Urothelium cell line (cell line): ENCODE results near the gene LRCH1.

Experiments used
- DNase-seq: peaks from one replicate; pipeline ENCODE4 v3.0.0; 2011; ENCODE audit warnings: low spot score, mixed read lengths
- FAIRE-seq: peaks from 2 replicates; lab custom pipeline; 2011; peaks lifted over from hg19 to GRCh38; lab: Jason Lieb, UNC

The LRCH1 gene

GRCh38 chr13:46775385-46776107 is 222.6 kb downstream of the LRCH1 start:
- FAIRE-seq (no peak), DNase-seq (no peak)

DNA sequence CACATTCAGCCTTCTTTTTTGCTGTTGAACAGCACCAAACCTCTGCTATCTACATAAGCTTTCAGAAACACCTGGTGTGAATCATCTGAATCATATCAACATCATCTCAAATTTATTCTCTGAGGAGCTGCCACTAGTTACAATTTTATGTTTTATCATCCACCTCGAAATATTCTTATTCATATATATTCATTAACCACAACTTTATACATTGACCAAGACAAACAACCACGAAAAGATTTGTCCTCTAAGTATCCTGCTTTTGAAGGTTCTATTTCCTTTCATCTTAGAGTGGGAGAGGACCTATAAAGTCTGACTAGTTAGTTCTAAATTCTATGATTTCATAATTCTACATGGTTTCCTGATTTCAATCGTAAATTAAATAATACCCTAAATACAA is 225.1 kb downstream of the LRCH1 start:
- FAIRE-seq = no peak

GRCh38 chr13:46778890-46779289 is 225.9 kb downstream of the LRCH1 start:
- no peak for DNase-seq
- no peak for FAIRE-seq

More for the DNA sequence above, 225.1 kb downstream of the LRCH1 start:
- no peak for DNase-seq

DNA sequence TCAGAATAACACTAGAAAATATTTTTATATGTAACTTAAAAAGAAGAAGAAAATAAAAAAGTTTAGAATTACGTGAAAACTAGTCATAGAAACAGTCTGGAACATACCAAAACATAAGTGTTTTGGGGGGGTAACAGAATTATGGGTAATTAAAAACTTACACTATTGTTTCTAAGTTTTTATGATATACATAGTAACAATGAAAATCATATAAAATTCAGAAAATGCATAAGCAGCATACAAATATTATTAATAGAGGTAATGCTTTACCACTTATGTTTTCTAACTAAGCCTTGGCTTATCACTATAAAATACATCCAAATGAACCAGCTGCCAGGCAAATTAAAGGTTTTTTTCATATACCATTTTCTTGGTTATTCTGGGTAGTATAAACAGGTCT is 229.1 kb downstream of the LRCH1 start:
- no peak for DNase-seq
- no peak for FAIRE-seq

GRCh38 chr13:46782691-46783090 is 229.7 kb downstream of the LRCH1 start:
- FAIRE-seq (no peak), DNase-seq (no peak)

- no peak for FAIRE-seq
These were observed 230.5 kb downstream of the LRCH1 start for GRCh38 chr13:46783504-46783903.

GRCh38 chr13:46795321-46795720 is 242.4 kb downstream of the LRCH1 start:
- DNase-seq (no peak), FAIRE-seq (no peak)

More at GRCh38 chr13:46783504-46783903, 230.5 kb downstream of the LRCH1 start:
- DNase-seq = no peak

DNA sequence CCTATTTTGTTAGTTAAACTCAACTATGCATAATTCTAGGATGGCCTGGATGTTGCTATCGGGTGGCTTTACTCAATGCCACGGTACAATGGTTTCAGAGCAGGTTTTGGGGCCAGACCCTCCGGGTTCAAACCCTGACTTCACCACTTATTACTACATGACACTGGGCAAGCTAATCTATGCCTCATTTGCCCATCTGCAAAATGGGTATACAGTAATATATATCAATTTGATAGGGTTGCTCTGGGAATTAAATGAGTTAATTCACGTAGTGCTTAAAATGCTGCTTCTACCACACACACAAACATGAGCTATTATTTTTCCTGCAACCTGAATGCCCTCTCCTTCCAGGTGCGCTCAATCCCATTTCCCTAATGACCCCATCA is 243.2 kb downstream of the LRCH1 start:
- no peak for DNase-seq
- FAIRE-seq = no peak

- DNase-seq = peak; percentile 88
- FAIRE-seq = no peak
These were observed 243.8 kb downstream of the LRCH1 start, which contains the start of gene ESD for GRCh38 chr13:46796515-46797474. TSS of gene ESD (minus strand) at chr13:46797161. CDS start at chr13:46791413, 5,748 bp downstream.

DNA sequence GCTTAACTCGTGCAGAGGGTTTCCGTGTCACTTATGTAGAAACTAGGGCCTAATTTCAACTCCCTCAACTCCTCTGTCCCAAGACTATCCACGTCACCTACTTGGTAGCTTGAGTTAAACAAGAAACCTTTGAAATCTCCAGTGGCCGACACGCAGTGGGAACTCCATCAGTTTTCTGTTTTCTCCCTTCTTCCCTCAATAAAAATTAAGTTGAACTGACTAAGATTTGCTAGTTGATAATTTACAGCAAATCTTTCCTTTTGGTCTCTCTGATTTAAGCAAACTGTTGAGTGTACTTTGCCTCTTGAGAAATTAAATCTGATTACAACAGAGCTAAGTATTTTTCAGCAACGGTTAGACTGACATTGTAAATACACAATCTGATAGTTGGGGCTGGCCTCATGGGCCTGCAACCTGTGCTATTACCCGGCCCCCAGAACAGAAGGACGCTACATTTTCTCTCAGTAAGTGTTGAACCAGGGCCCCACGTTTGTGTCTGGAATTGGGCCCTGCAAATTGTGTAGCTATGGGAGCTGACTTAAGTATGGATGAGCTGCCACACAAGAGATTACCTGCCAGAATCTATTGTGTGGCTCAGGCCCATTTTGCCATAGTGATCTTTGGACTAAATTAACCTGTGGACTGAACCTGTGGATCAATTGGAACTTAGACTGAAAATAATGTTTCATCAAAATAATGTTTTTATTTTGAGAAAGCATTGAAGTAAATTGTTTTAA is 244.7 kb downstream of the LRCH1 start:
- DNase-seq (no peak), FAIRE-seq (no peak)

GRCh38 chr13:46799139-46799538 is 246.2 kb downstream of the LRCH1 start:
- FAIRE-seq = no peak
- DNase-seq = no peak

DNA sequence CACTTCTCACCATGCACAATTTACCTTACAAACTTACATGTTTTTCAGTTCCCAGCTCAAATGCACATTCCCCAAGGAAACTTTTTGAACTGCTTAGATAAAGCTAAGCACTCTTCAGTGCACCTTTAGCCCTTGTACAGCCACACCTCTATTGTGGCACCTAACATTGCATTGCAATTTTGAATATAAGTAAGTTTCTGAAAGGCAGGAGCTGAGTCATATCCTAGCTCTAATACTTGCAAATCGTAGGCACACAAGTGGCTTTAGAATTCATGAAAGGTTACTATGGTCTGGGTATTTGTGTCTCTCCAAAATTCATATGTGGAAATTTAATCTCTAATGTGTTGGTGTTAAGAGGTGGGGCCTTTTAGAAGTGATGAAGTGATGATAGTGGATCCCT is 248.9 kb downstream of the LRCH1 start:
- DNase-seq (no peak), FAIRE-seq (no peak)
